SK-N-SH (cell line): ENCODE data around the gene EIF5B. TPM values are rescaled to one million over a fixed set of nuclear protein-coding genes. Genes with fewer than 3 reads are reported as not detected.
A peak's percentile ranks its signal among the peaks of the same experiment; 100 is the strongest.

Experiments used
- CTCF ChIA-PET: fragments of 300-600, 350-600 bp; formaldehyde crosslinking; extraction: SDS; loops from one replicate; lab custom pipeline; 2021; lab: Yijun Ruan, JAX
- POLR2A ChIA-PET: fragments of 350-600 bp; sonication (Branson Sonifier 250); formaldehyde crosslinking; extraction: SDS; loops from one replicate; lab custom pipeline; 2020; ENCODE audit warnings: antibody characterized with exemption, inconsistent platforms; lab: Yijun Ruan, JAX
- DNase-seq: peaks from one replicate; pipeline ENCODE4 v3.0.0; 2012
- H2AFZ ChIP-seq: fragments of 200-600 bp; sonication (generic); 2 replicates; pipeline ENCODE4 v1.8.1; 2016; ENCODE audit warnings: antibody characterized with exemption, mild to moderate bottlenecking, low read depth
- H3F3A ChIP-seq: fragments of 200-600 bp; sonication (generic); replicated peaks from 2 replicates; pipeline ENCODE3; 2016; ENCODE audit warnings: antibody characterized with exemption, mild to moderate bottlenecking; ENCODE audit not compliant: insufficient read depth
- H3K27ac ChIP-seq, 2 experiments: fragments of 200-500 bp in 1 of 2; fragments of 200-600 bp in 1 of 2; sonication (Bioruptor generic) in 1 of 2; sonication (generic), shearing (Covaris generic) in 1 of 2; 2 replicates each; pipeline versions ENCODE4 v1.5.1 to v1.6.1; 2014 to 2016; ENCODE audit warnings: low read depth in 2 of 2, inconsistent platforms in 1 of 2, low read length in 1 of 2, mild to moderate bottlenecking in 1 of 2, mixed read lengths in 1 of 2
- H3K27me3 ChIP-seq: fragments of 200-600 bp; sonication (generic), shearing (Covaris generic); 2 replicates; pipeline ENCODE4 v1.6.1; 2016; ENCODE audit warnings: mixed run types; ENCODE audit not compliant: insufficient read depth
- H3K36me3 ChIP-seq, 2 experiments: fragments of 200-500 bp in 1 of 2; fragments of 200-600 bp in 1 of 2; sonication (Bioruptor generic) in 1 of 2; sonication (generic) in 1 of 2; replicated peaks in 1 of 2; 2 replicates each; pipeline versions ENCODE3 to v1.5.1; 2014 to 2016; ENCODE audit warnings: low read length in 1 of 2, mild to moderate bottlenecking in 1 of 2; ENCODE audit not compliant: insufficient read depth in 2 of 2, control insufficient read depth in 1 of 2
- H3K4me1 ChIP-seq, 2 experiments: fragments of 200-500 bp in 1 of 2; fragments of 200-600 bp in 1 of 2; sonication (Bioruptor generic) in 1 of 2; sonication (generic), shearing (Covaris generic) in 1 of 2; 2 replicates each; pipeline versions ENCODE4 v1.5.1 to v1.6.1; 2014 to 2016; ENCODE audit warnings: low read depth in 1 of 2, low read length in 1 of 2, mixed run types in 1 of 2; ENCODE audit not compliant: insufficient read depth in 2 of 2, control insufficient read depth in 1 of 2
- H3K4me2 ChIP-seq: fragments of 200-600 bp; sonication (generic), shearing (Covaris generic); 2 replicates; pipeline ENCODE4 v1.6.1; 2017; ENCODE audit warnings: mixed run types
- H3K4me3 ChIP-seq, 2 experiments: fragments of 200-500 bp in 1 of 2; fragments of 200-600 bp in 1 of 2; sonication (Bioruptor generic) in 1 of 2; sonication (generic), shearing (Covaris generic) in 1 of 2; 2 replicates each; pipeline versions ENCODE4 v1.5.1 to v1.8.1; 2014 to 2016; ENCODE audit warnings: low read depth in 2 of 2, inconsistent platforms in 1 of 2, low read length in 1 of 2, mild to moderate bottlenecking in 1 of 2, mixed read lengths in 1 of 2, moderate library complexity in 1 of 2
- H3K79me2 ChIP-seq: fragments of 200-600 bp; sonication (generic); 2 replicates; pipeline ENCODE4 v1.8.1; 2017; ENCODE audit warnings: mild to moderate bottlenecking; ENCODE audit not compliant: insufficient read depth
- H3K9ac ChIP-seq: fragments of 200-600 bp; sonication (generic); 2 replicates; pipeline ENCODE4 v1.6.1; 2017; ENCODE audit warnings: mixed run types
- H3K9me2 ChIP-seq: fragments of 200-600 bp; sonication (generic); 2 replicates; pipeline ENCODE4 v1.6.1; 2017; ENCODE audit warnings: mixed run types
- H3K9me3 ChIP-seq: fragments of 200-600 bp; sonication (generic); 2 replicates; pipeline ENCODE4 v1.6.1; 2017; ENCODE audit warnings: mixed run types, mild to moderate bottlenecking, moderate library complexity
- H4K20me1 ChIP-seq: fragments of 200-600 bp; sonication (generic); 2 replicates; pipeline ENCODE4 v1.6.1; 2017; ENCODE audit warnings: mild to moderate bottlenecking, mixed run types; ENCODE audit not compliant: insufficient read depth
- CHD2 ChIP-seq: fragments of 150-350 bp; IDR thresholded peaks from 2 replicates; pipeline ENCODE4 v1.6.1; 2018; ENCODE audit warnings: low read length; ENCODE audit not compliant: partially characterized antibody
- EP300 ChIP-seq, 2 experiments: IDR thresholded peaks; 2 replicates each; pipeline versions ENCODE4 v1.4.0 to v1.6.1; 2012; ENCODE audit warnings: borderline replicate concordance in 1 of 2, low read depth in 1 of 2, low read length in 1 of 2
- GATA2 ChIP-seq: sonication (generic); formaldehyde crosslinking; IDR thresholded peaks from 2 replicates; pipeline ENCODE4 v1.5.0; 2020; ENCODE audit warnings: mild to moderate bottlenecking, missing genetic modification reagents
- MEF2A ChIP-seq: IDR thresholded peaks from 2 replicates; pipeline ENCODE4 v1.4.0; 2012; ENCODE audit warnings: low read depth, borderline replicate concordance
- RFX5 ChIP-seq: IDR thresholded peaks from 2 replicates; pipeline ENCODE4 v1.6.1; 2012; ENCODE audit warnings: mild to moderate bottlenecking, improper control_type of control experiment, low read length
- TCF12 ChIP-seq: IDR thresholded peaks from 2 replicates; pipeline ENCODE4 v1.4.0; 2012
- TEAD4 ChIP-seq: IDR thresholded peaks from 2 replicates; pipeline ENCODE4 v1.4.0; 2012; ENCODE audit warnings: mild to moderate bottlenecking, borderline replicate concordance; ENCODE audit not compliant: insufficient read depth
- YY1 ChIP-seq: IDR thresholded peaks from 2 replicates; pipeline ENCODE4 v1.4.0; 2012; ENCODE audit warnings: low read depth, mild to moderate bottlenecking
- WGBS: methylation state at CpG from one replicate; pipeline ENCODE4 v1.1.6; 2017; ENCODE audit warnings: low lambda C conversion rate; 5-methylcytosine and 5-hydroxymethylcytosine counted together
- polyA plus RNA-seq, 3 experiments: library from polyadenylated mRNA; depleted of rRNA; stranded (reverse); fragments of >200 nt; gene quantifications; 2 replicates each; pipeline ENCODE4 v1.2.3, GENCODE V29; 2012
- TF ChIP-seq, protein P1 (sequence below): IDR thresholded peaks from 2 replicates; pipeline ENCODE4; 2012
- TF ChIP-seq, protein P2 (sequence below): IDR thresholded peaks from 2 replicates; pipeline ENCODE4 v1.6.1; 2012; ENCODE audit warnings: mild to moderate bottlenecking, low read depth, low read length, moderate library complexity
- TF ChIP-seq, protein P3 (sequence below): IDR thresholded peaks from 2 replicates; pipeline ENCODE4 v1.4.0; 2012; ENCODE audit warnings: low read depth, borderline replicate concordance

EIF5B gene
- polyA plus RNA-seq, 1 of the 3 experiments (the other 2 are of a cell fraction), result 9.8 TPM

DNA sequence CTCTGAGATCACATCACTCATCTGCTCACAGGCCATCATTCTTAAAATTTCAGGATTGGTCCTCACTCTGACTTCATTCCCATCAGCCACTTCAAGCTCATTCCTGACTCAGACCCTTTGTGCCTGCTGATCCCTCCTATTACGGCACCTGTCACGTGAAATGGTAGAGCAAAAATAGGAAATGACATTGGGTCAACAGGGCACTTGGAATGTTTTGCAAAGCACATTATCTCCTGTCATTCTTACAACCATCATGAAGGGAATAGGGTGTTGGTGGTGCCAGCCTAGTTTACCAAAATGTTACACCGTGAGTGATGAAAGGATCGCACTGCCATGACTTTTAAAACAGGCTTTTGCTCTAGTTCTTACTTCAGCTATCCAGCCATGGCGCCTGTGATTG lies 61.1 kb downstream of the EIF5B start:
- Histone ChIP-seq H3K4me3 (no peak overlapping the region), H3K79me2 (no peaks in the 10 kb centered on the region), H3K27ac (peak overlapping the region in 1 of 2 experiments; percentile 92; a peak in 2 of 4 replicates), H2AFZ (no peak overlapping the region), H3K27me3 (no peaks in the 10 kb centered on the region), H3F3A (peaks cover 33% of the 10 kb centered on the region), H3K4me2 (no peak overlapping the region), H3K9me3 (no peaks in the 10 kb centered on the region), H3K9me2 (no peaks in the 10 kb centered on the region), H4K20me1 (no peaks in the 10 kb centered on the region), H3K4me1 (peaks cover 0 to 28% of the 10 kb centered on the region in 2 experiments; a peak in 2 of 4 replicates), H3K9ac (no peak overlapping the region), H3K36me3 (peaks cover 87 to 97% of the 10 kb centered on the region in 2 experiments)
- 97% methylated on average over 5 of the region's 5 CpGs for WGBS
- CTCF ChIA-PET, result interaction anchor here (0.7 to 1.4 kb wide), 2 partner anchors 60 to 62 kb away, joined by 3 to 7 read pairs; partner anchors contain the start of genes EIF5B and TXNDC9
- POLR2A ChIA-PET, result interaction anchor here (0.6 kb wide), 1 partner anchor 14 kb away, joined by 3 read pairs; no protein-coding TSS in a partner anchor
- TF ChIP-seq RFX5, result no peak
- no peak for TF ChIP-seq MEF2A
- TF ChIP-seq, protein P1, sequence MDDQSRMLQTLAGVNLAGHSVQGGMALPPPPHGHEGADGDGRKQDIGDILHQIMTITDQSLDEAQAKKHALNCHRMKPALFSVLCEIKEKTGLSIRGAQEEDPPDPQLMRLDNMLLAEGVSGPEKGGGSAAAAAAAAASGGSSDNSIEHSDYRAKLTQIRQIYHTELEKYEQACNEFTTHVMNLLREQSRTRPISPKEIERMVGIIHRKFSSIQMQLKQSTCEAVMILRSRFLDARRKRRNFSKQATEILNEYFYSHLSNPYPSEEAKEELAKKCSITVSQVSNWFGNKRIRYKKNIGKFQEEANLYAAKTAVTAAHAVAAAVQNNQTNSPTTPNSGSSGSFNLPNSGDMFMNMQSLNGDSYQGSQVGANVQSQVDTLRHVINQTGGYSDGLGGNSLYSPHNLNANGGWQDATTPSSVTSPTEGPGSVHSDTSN, result no peak
- no peak for TF ChIP-seq TEAD4
- TF ChIP-seq GATA2 (CRISPR knock-in tag), result no peak
- TF ChIP-seq, protein P2, sequence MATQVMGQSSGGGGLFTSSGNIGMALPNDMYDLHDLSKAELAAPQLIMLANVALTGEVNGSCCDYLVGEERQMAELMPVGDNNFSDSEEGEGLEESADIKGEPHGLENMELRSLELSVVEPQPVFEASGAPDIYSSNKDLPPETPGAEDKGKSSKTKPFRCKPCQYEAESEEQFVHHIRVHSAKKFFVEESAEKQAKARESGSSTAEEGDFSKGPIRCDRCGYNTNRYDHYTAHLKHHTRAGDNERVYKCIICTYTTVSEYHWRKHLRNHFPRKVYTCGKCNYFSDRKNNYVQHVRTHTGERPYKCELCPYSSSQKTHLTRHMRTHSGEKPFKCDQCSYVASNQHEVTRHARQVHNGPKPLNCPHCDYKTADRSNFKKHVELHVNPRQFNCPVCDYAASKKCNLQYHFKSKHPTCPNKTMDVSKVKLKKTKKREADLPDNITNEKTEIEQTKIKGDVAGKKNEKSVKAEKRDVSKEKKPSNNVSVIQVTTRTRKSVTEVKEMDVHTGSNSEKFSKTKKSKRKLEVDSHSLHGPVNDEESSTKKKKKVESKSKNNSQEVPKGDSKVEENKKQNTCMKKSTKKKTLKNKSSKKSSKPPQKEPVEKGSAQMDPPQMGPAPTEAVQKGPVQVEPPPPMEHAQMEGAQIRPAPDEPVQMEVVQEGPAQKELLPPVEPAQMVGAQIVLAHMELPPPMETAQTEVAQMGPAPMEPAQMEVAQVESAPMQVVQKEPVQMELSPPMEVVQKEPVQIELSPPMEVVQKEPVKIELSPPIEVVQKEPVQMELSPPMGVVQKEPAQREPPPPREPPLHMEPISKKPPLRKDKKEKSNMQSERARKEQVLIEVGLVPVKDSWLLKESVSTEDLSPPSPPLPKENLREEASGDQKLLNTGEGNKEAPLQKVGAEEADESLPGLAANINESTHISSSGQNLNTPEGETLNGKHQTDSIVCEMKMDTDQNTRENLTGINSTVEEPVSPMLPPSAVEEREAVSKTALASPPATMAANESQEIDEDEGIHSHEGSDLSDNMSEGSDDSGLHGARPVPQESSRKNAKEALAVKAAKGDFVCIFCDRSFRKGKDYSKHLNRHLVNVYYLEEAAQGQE, result no peak
- TF ChIP-seq YY1, result no peak
- TF ChIP-seq CHD2, result no peak
- TF ChIP-seq, protein P3, sequence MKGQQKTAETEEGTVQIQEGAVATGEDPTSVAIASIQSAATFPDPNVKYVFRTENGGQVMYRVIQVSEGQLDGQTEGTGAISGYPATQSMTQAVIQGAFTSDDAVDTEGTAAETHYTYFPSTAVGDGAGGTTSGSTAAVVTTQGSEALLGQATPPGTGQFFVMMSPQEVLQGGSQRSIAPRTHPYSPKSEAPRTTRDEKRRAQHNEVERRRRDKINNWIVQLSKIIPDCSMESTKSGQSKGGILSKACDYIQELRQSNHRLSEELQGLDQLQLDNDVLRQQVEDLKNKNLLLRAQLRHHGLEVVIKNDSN, result no peak
- TF ChIP-seq TCF12, result no peak
- no peak for TF ChIP-seq EP300 (IDR thresholded peaks at IDR 0.05; ENCODE audit: borderline replicate concordance in 1 of 2, low read depth in 1 of 2, low read length in 1 of 2)
- DNase-seq, result no peak
